ENCODE data around the gene CLPTM1L. TPM values are rescaled to one million over a fixed set of nuclear protein-coding genes. Genes with fewer than 3 reads are reported as not detected.

CLPTM1L gene
- total RNA-seq, 4 donors from 2014 or later: 78.0 to 143 (median 104) TPM

- intact Hi-C loops (cut with DNase I; ENCODE audit: low total_unique reads) (no loop called here), in situ Hi-C loops (cut with MboI; ENCODE audit: low pct_ligation_motif_present in 1 of 4, low pct_unique_long_range_greater_than_20kb in 1 of 4, low sequenced_read_pairs in 3 of 4) (no loop called here)
- no peak for TF ChIP-seq CTCF (IDR thresholded peaks at IDR 0.05)
- no peak for TF ChIP-seq POLR2AphosphoS5 (IDR thresholded peaks at IDR 0.05)
- no peak for TF ChIP-seq EP300 (IDR thresholded peaks at IDR 0.05; ENCODE audit: low read depth)
- no peak for TF ChIP-seq POLR2A (IDR thresholded peaks at IDR 0.05)
- no peak for DNase-seq
- 96 to 100% methylated on average over 2 to 15 of the region's 15 CpGs for WGBS, 2 donors (ENCODE audit: low coverage in 1 of 2)
- H3K4me1 ChIP-seq: no peaks in the 10 kb centered on the region
- H3K9me3 ChIP-seq: no peaks in the 10 kb centered on the region
- no peak overlapping the region for H3K27ac ChIP-seq
- H3K27me3 ChIP-seq: no peaks in the 10 kb centered on the region
- H3K36me3 ChIP-seq: peaks cover 0 to 52% (median 27%) of the 10 kb centered on the region in 4 donors
- no peak overlapping the region for H3K4me3 ChIP-seq
These were observed 20.6 kb downstream of the CLPTM1L start for GRCh38 chr5:1324301-1324700.

- Histone ChIP-seq H3K4me1 (no peaks in the 10 kb centered on the region), H3K36me3 (peaks cover 0 to 52% (median 28%) of the 10 kb centered on the region in 4 donors), H3K27me3 (no peaks in the 10 kb centered on the region), H3K4me3 (no peak overlapping the region), H3K27ac (no peak overlapping the region), H3K9me3 (no peaks in the 10 kb centered on the region)
- TF ChIP-seq CTCF (IDR thresholded peaks at IDR 0.05) (no peak), POLR2AphosphoS5 (IDR thresholded peaks at IDR 0.05) (no peak), EP300 (IDR thresholded peaks at IDR 0.05; ENCODE audit: low read depth) (no peak), POLR2A (IDR thresholded peaks at IDR 0.05) (no peak)
- WGBS, 2 donors (ENCODE audit: low coverage in 1 of 2): 89% methylated on average over 13 of the region's 13 CpGs; no CpG with 5 or more reads in 1 of the 2 donors
- in situ Hi-C loops (cut with MboI; ENCODE audit: low pct_ligation_motif_present in 1 of 4, low pct_unique_long_range_greater_than_20kb in 1 of 4, low sequenced_read_pairs in 3 of 4) (no loop called here), intact Hi-C loops (cut with DNase I; ENCODE audit: low total_unique reads) (no loop called here)
- DNase-seq: no peak
These were observed 21.1 kb downstream of the CLPTM1L start for GRCh38 chr5:1323803-1324173.

GRCh38 chr5:1322955-1323802 is 21.7 kb downstream of the CLPTM1L start:
- H3K4me1 ChIP-seq: no peaks in the 10 kb centered on the region
- TF ChIP-seq CTCF (IDR thresholded peaks at IDR 0.05): no peak
- TF ChIP-seq EP300 (IDR thresholded peaks at IDR 0.05; ENCODE audit: low read depth): no peak
- TF ChIP-seq POLR2AphosphoS5 (IDR thresholded peaks at IDR 0.05): no peak
- no peak for TF ChIP-seq POLR2A (IDR thresholded peaks at IDR 0.05)
- no peaks in the 10 kb centered on the region for H3K9me3 ChIP-seq
- intact Hi-C loops (cut with DNase I; ENCODE audit: low total_unique reads) (no loop called here), in situ Hi-C loops (cut with MboI; ENCODE audit: low pct_ligation_motif_present in 1 of 4, low pct_unique_long_range_greater_than_20kb in 1 of 4, low sequenced_read_pairs in 3 of 4) (no loop called here)
- H3K27me3 ChIP-seq: no peaks in the 10 kb centered on the region
- H3K4me3 ChIP-seq: no peak overlapping the region
- peaks cover 0 to 56% (median 30%) of the 10 kb centered on the region in 4 donors for H3K36me3 ChIP-seq
- no peak overlapping the region for H3K27ac ChIP-seq
- WGBS, 2 donors (ENCODE audit: low coverage in 1 of 2): 90% methylated on average over 20 of the region's 24 CpGs; no CpG with 5 or more reads in 1 of the 2 donors
- no peak for DNase-seq

GRCh38 chr5:1322036-1322900 is 22.6 kb downstream of the CLPTM1L start:
- no peak overlapping the region for H3K4me3 ChIP-seq
- H3K27ac ChIP-seq: no peak overlapping the region
- TF ChIP-seq POLR2A (IDR thresholded peaks at IDR 0.05) (no peak), POLR2AphosphoS5 (IDR thresholded peaks at IDR 0.05) (no peak), CTCF (IDR thresholded peaks at IDR 0.05) (no peak), EP300 (IDR thresholded peaks at IDR 0.05; ENCODE audit: low read depth) (no peak)
- DNase-seq: no peak
- peaks cover 0 to 62% (median 32%) of the 10 kb centered on the region in 4 donors for H3K36me3 ChIP-seq
- in situ Hi-C loops (cut with MboI; ENCODE audit: low pct_ligation_motif_present in 1 of 4, low pct_unique_long_range_greater_than_20kb in 1 of 4, low sequenced_read_pairs in 3 of 4) (no loop called here), intact Hi-C loops (cut with DNase I; ENCODE audit: low total_unique reads) (no loop called here)
- no peaks in the 10 kb centered on the region for H3K27me3 ChIP-seq
- peaks cover 0 to 2% (median under 1%) of the 10 kb centered on the region in 4 donors for H3K4me1 ChIP-seq
- 94 to 97% methylated on average over 5 to 22 of the region's 22 CpGs for whole genome bisulfite sequencing, 2 donors (ENCODE audit: low coverage in 1 of 2)
- H3K9me3 ChIP-seq: no peaks in the 10 kb centered on the region

All from transverse colon (tissue), 4 donors.